GM12875 (cell line): ENCODE data around the gene INSR.

Source experiments
- H3K4me3 ChIP-seq: one replicate; pipeline ENCODE4 v1.5.1; 2011; ENCODE audit warnings: low read depth, low read length, control low read depth
- CTCF ChIP-seq: IDR thresholded peaks from 2 replicates; pipeline ENCODE4 v1.5.1; 2011; ENCODE audit warnings: low read depth, mild to moderate bottlenecking, control low read depth, inconsistent platforms, low read length, moderate library complexity, borderline replicate concordance; ENCODE audit not compliant: insufficient read depth

The INSR gene

GRCh38 chr19:7287722-7288121 is 6.5 kb downstream of the INSR start:
- TF ChIP-seq CTCF = no peak
- no peak overlapping the region for H3K4me3 ChIP-seq

- H3K4me3 ChIP-seq = no peak overlapping the region
- no peak for TF ChIP-seq CTCF
Measured at GRCh38 chr19:7280940-7281666, 13.1 kb downstream of the INSR start.

- TF ChIP-seq CTCF = no peak
- no peak overlapping the region for H3K4me3 ChIP-seq
Measured at GRCh38 chr19:7272856-7273578, 21.2 kb downstream of the INSR start.

GRCh38 chr19:7268705-7269098 is 25.5 kb downstream of the INSR start:
- TF ChIP-seq CTCF = no peak
- H3K4me3 ChIP-seq = no peak overlapping the region

- no peak overlapping the region for H3K4me3 ChIP-seq
- no peak for TF ChIP-seq CTCF
Measured at GRCh38 chr19:7267792-7268704, 26.2 kb downstream of the INSR start.

GRCh38 chr19:7266832-7267231 is 27.4 kb downstream of the INSR start:
- no peak overlapping the region for H3K4me3 ChIP-seq
- TF ChIP-seq CTCF = no peak
